GM23248 (cell line): ENCODE results near the gene PCSK5. TPM values are rescaled to one million over a fixed set of nuclear protein-coding genes. Genes with fewer than 3 reads are reported as not detected.

Experiments used
- DNase-seq: peaks from one replicate; pipeline ENCODE4 v3.0.0-alpha.2; 2015
- H2AFZ ChIP-seq: fragments of 200-600 bp; sonication (generic); 2 replicates; pipeline ENCODE4 v1.6.1; 2016; ENCODE audit warnings: antibody characterized with exemption
- H3F3A ChIP-seq: fragments of 200-600 bp; sonication (generic); 2 replicates; pipeline ENCODE4 v1.6.1; 2016; ENCODE audit warnings: mild to moderate bottlenecking, antibody characterized with exemption, mixed run types; ENCODE audit not compliant: insufficient read depth
- H3K27ac ChIP-seq: fragments of 200-600 bp; sonication (generic); 2 replicates; pipeline ENCODE4 v1.5.1; 2016; ENCODE audit warnings: mild to moderate bottlenecking
- H3K27me3 ChIP-seq: fragments of 200-600 bp; sonication (generic); replicated peaks from 2 replicates; pipeline ENCODE4 v1.6.1; 2016; ENCODE audit warnings: mild to moderate bottlenecking; ENCODE audit not compliant: insufficient read depth
- H3K36me3 ChIP-seq: fragments of 200-600 bp; sonication (generic); 2 replicates; pipeline ENCODE4 v1.6.1; 2016; ENCODE audit warnings: low read depth, mild to moderate bottlenecking
- H3K4me1 ChIP-seq: fragments of 200-600 bp; sonication (generic); 2 replicates; pipeline ENCODE4 v1.6.1; 2016; ENCODE audit warnings: mild to moderate bottlenecking; ENCODE audit not compliant: insufficient read depth
- H3K4me2 ChIP-seq: fragments of 200-600 bp; sonication (generic); one replicate; pipeline ENCODE4 v1.6.1; 2016; ENCODE audit warnings: mild to moderate bottlenecking; ENCODE audit not compliant: unreplicated experiment
- H3K4me3 ChIP-seq: fragments of 200-600 bp; sonication (generic); 2 replicates; pipeline ENCODE4 v1.5.1; 2016; ENCODE audit warnings: mild to moderate bottlenecking
- H3K79me2 ChIP-seq: fragments of 200-600 bp; sonication (generic); 2 replicates; pipeline ENCODE4 v1.6.1; 2016; ENCODE audit warnings: mild to moderate bottlenecking; ENCODE audit not compliant: insufficient read depth
- H3K9ac ChIP-seq: fragments of 200-600 bp; sonication (generic); 2 replicates; pipeline ENCODE4 v1.6.1; 2016; ENCODE audit warnings: mild to moderate bottlenecking
- H3K9me2 ChIP-seq: fragments of 200-600 bp; sonication (generic); 2 replicates; pipeline ENCODE4 v1.6.1; 2016; ENCODE audit warnings: mixed run types, mild to moderate bottlenecking, moderate library complexity; ENCODE audit not compliant: insufficient read depth
- H3K9me3 ChIP-seq: fragments of 200-600 bp; sonication (generic); one replicate; pipeline ENCODE4 v1.6.1; 2017; ENCODE audit warnings: low read depth
- H4K20me1 ChIP-seq: fragments of 200-600 bp; sonication (generic); 2 replicates; pipeline ENCODE4 v1.6.0; 2016; ENCODE audit not compliant: insufficient read depth
- EZH2 ChIP-seq: fragments of 200-600 bp; sonication (generic); IDR thresholded peaks from 2 replicates; pipeline ENCODE4 v1.6.1; 2018; ENCODE audit warnings: antibody characterized with exemption, mild to moderate bottlenecking; ENCODE audit not compliant: insufficient read depth, poor library complexity, severe bottlenecking
- EZH2phosphoT487 ChIP-seq: fragments of 200-600 bp; sonication (generic); IDR thresholded peaks from 2 replicates; pipeline ENCODE4 v1.6.1; 2018; ENCODE audit warnings: antibody characterized with exemption, moderate library complexity, mild to moderate bottlenecking, low read depth; ENCODE audit not compliant: insufficient read depth
- WGBS, 2 experiments: methylation state at CpG; one replicate each; pipeline ENCODE4 v1.1.6; 2015 to 2017; ENCODE audit warnings: low lambda C conversion rate in 2 of 2, low coverage in 1 of 2; ENCODE audit errors: missing lambda C conversion rate in 2 of 2; 5-methylcytosine and 5-hydroxymethylcytosine counted together
- in situ Hi-C: fragments of 300-500 bp; cut with MboI; formaldehyde crosslinking; loops from 2 replicates; pipeline ENCODE4 v1.15.0; 2020
- polyA plus RNA-seq: library from polyadenylated mRNA; unstranded; fragments of >200 nt; fragmentation: Nextera tagmentation; extraction: Ambion mirVana; gene quantifications from 2 replicates; pipeline ENCODE4 v1.2.1, GENCODE V29; 2016
- total RNA-seq: library from RNA; depleted of rRNA; stranded (reverse); fragments of >200 nt; shearing (Covaris generic); gene quantifications from 2 replicates; pipeline ENCODE4 v1.2.3, GENCODE V29; 2014

Gene PCSK5
- total and polyA plus RNA-seq, 2 experiments from 2014 or later, result 2.3 to 3.9 TPM

GRCh38 chr9:76162086-76162730, 271.7 kb downstream of the PCSK5 start:
- no peak for DNase-seq
- Histone ChIP-seq H3K4me2 (no peak overlapping the region), H3K9me2 (no peaks in the 10 kb centered on the region)

DNA sequence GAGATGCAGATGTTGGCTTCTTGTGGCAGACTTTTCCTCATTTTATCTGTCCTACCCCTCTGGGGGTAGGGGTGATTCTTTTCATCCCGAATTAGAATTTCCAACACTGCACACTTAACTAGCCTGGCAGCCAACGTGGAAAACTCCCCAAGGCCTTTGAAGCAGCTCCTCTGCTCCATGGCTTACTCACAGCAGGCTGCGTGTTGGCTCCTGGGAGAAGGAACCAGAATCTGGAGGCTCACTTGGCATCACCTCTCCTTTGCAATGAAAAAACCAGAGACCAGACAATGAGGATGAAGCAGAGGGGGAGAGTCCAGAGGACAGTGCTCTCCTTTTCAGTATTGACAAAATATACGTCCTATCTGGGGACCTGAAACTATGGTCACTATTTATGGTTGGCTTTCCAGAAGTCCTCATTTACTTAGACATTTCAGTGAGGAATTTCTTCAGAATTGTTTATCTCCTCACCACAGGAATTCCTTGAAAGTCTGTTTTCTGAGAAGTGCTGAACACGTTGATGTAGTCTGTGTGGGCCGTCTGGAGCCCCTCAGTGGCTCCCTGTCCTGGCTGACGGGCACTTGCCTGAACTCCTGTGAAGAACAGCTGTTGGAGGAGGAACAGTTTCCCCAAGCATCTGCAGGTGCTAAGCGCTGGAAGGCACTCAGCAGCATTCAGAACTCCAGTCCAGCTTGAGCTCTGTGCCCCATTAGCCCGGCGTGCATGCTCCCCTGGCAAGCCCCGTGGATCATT, 272.5 kb downstream of the PCSK5 start:
- Histone ChIP-seq H3F3A (no peaks in the 10 kb centered on the region), H3K4me3 (no peak overlapping the region), H3K4me1 (peaks cover 14% of the 10 kb centered on the region), H3K27ac (no peak overlapping the region), H4K20me1 (no peaks in the 10 kb centered on the region), H2AFZ (no peak overlapping the region), H3K9ac (no peak overlapping the region), H3K36me3 (no peaks in the 10 kb centered on the region), H3K9me2 (no peaks in the 10 kb centered on the region), H3K27me3 (no peaks in the 10 kb centered on the region), H3K9me3 (no peaks in the 10 kb centered on the region), H3K4me2 (no peak overlapping the region), H3K79me2 (no peaks in the 10 kb centered on the region)
- TF ChIP-seq EZH2 (no peak), EZH2phosphoT487 (no peak)
- in situ Hi-C loops, result no loop called here
- WGBS, 2 experiments, result 65 to 67% methylated on average over 11 of the region's 11 CpGs
- peak; percentile 47 for DNase-seq

More at GRCh38 chr9:76162086-76162730, 271.7 kb downstream of the PCSK5 start:
- no peaks in the 10 kb centered on the region for H3K27me3 ChIP-seq
- H4K20me1 ChIP-seq, result no peaks in the 10 kb centered on the region
- H3K27ac ChIP-seq, result no peak overlapping the region
- H3F3A ChIP-seq, result no peaks in the 10 kb centered on the region
- no peaks in the 10 kb centered on the region for H3K79me2 ChIP-seq
- H3K36me3 ChIP-seq, result no peaks in the 10 kb centered on the region
- WGBS, 2 experiments, result 48 to 68% methylated on average over 4 of the region's 4 CpGs
- H3K4me3 ChIP-seq, result no peak overlapping the region
- peak overlapping the region; percentile 74 for H2AFZ ChIP-seq
- H3K9ac ChIP-seq, result no peak overlapping the region
- H3K4me1 ChIP-seq, result peaks cover 14% of the 10 kb centered on the region
- in situ Hi-C loops, result no loop called here
- H3K9me3 ChIP-seq, result no peaks in the 10 kb centered on the region
- TF ChIP-seq EZH2, result no peak

DNA sequence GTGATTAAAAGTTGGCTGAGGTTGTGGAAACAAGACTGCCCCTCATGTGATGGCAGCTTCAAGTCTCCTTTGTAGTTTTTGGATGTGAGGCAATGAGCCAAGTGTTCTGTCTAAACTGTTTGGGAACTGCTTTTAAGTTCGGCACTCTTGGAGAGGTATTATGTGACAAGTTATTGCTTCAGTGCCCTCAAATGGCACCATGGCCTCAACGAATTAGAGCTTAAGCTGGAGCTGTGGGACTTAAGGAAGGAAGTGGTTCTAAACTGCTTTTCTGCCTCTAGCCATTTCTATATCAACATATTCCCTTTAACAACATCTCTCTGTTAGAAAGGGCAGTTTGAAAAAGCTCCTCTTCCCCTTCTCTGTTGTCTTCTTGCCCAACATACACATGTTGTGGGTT, 276.1 kb downstream of the PCSK5 start:
- in situ Hi-C loops, result no loop called here
- no peaks in the 10 kb centered on the region for H3K27me3 ChIP-seq
- no peak for DNase-seq
- no peak overlapping the region for H2AFZ ChIP-seq
- no peaks in the 10 kb centered on the region for H3K79me2 ChIP-seq
- H3K9me3 ChIP-seq, result no peaks in the 10 kb centered on the region
- no peak overlapping the region for H3K4me3 ChIP-seq
- no peak overlapping the region for H3K27ac ChIP-seq
- peaks cover 8% of the 10 kb centered on the region for H3K4me1 ChIP-seq
- no peak overlapping the region for H3K4me2 ChIP-seq
- TF ChIP-seq EZH2phosphoT487, result no peak
- WGBS, 2 experiments, result 47 to 48% methylated on average over 2 of the region's 2 CpGs
- H3K9me2 ChIP-seq, result no peaks in the 10 kb centered on the region
- H3F3A ChIP-seq, result no peaks in the 10 kb centered on the region
- H3K36me3 ChIP-seq, result no peaks in the 10 kb centered on the region
- H3K9ac ChIP-seq, result no peak overlapping the region
- no peaks in the 10 kb centered on the region for H4K20me1 ChIP-seq

GRCh38 chr9:76176171-76176570, 285.7 kb downstream of the PCSK5 start:
- no peaks in the 10 kb centered on the region for H3K9me3 ChIP-seq
- 28 to 38% methylated on average over 1 of the region's 1 CpG for WGBS, 2 experiments
- DNase-seq, result no peak
- H2AFZ ChIP-seq, result no peak overlapping the region
- H3K4me3 ChIP-seq, result no peak overlapping the region
- no peaks in the 10 kb centered on the region; the same call in 1 of the 2 replicates for H3F3A ChIP-seq
- TF ChIP-seq EZH2, result no peak
- no peak for TF ChIP-seq EZH2phosphoT487
- no peak overlapping the region for H3K9ac ChIP-seq
- no peaks in the 10 kb centered on the region for H3K36me3 ChIP-seq
- no peak overlapping the region for H3K4me2 ChIP-seq
- H3K79me2 ChIP-seq, result no peaks in the 10 kb centered on the region
- peaks cover 4% of the 10 kb centered on the region for H3K4me1 ChIP-seq
- in situ Hi-C loops, result no loop called here
- no peak overlapping the region for H3K27ac ChIP-seq
- no peaks in the 10 kb centered on the region; the same call in 1 of the 2 replicates for H3K27me3 ChIP-seq
- no peaks in the 10 kb centered on the region for H3K9me2 ChIP-seq
- no peaks in the 10 kb centered on the region for H4K20me1 ChIP-seq
